GM21447 (cell line): Measurements from ENCODE around the gene RTN3.
"Not testable (repeated sequence)": the region's sequence is repeated elsewhere in the genome, so short reads cannot be mapped to it uniquely, and the experiment has no call there.

Source experiments
- ATAC-seq: cut with Tn5 transposase; IDR thresholded peaks from one replicate; pipeline ENCODE4 v1.9.1; 2021; ENCODE audit not compliant: unreplicated experiment

Gene RTN3

GRCh38 chr11:63767565-63768236 is 86.4 kb downstream of the RTN3 start:
- ATAC-seq, result no peak

- peak; percentile 48 for ATAC-seq
Observed at GRCh38 chr11:63768237-63769041, 87.1 kb downstream of the RTN3 start, which contains the start of gene ZFTA. TSS of gene ZFTA (minus strand) at chr11:63768775. CDS start at chr11:63768622, 153 bp downstream.

DNA sequence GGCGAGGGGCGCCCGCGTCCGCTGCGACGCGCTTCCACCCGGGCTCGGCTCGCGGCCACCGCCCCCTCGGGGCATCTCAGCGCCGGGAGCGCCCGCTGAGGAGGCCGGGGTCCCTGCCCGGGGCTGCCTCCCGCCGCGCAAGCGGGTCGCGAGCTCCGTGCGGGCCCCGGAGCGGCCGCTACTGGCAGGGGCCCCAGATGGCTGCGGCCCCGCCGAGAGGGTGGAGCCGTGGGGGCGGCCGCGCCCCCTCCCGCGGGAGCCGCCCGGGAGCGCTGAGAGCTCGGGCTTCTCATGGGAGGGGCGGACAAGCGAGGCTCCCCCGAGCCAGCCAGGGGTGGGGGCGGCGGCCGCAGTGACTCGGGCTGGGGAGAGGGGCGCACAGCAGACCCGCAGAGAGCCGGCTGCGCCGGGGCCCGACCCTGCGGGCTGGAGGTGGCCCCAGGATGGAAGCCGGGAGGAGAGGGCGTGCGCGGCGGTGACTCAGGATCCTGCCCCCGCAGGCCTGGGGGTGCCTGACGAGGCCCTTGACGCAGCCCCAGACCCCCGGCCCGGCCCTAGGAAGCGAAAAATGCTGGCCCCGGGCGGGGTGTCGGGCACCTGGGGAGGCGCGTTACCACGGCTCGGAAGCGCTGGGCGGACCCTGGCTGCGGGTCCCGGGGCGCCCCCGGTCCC is 87.9 kb downstream of the RTN3 start:
- ATAC-seq, result peak; percentile 30

DNA sequence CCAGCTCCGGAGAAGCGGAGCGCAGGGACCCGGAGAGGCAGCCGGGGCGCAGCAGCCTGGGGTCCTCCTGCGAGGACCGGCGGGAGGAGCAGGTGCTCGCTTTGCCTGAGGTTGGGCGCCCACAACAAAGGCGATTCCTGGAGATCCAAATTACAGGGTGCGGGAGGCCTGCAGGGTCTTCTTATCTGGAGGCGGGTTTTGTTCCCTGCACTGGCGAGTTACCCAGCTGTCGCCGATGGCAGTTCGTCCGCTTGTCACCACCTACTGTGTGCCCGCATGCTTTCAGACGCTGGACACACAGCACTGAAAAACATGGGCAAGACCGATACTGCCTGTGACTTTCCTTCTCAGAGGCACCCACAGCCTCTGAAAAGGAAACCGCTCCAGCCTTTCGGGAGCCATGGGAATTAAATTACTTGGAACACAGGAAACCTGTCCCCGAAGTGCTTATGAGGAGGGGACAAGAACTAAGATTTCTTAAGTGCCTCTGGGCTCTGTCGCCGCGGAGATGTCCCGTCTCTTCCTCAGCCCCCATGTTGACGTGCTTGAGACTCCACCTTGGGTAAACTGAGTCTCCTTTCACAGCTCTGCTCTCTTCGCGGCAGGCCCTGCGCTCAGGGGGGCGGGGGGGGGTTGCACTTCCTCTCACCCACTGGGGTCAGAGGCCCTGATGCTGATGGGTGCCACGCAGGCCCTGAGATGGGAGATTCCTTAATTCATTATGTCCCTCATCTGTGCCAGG is 88.6 kb downstream of the RTN3 start:
- no peak for ATAC-seq

- ATAC-seq, result no peak
Observed at GRCh38 chr11:63770763-63771162, 89.5 kb downstream of the RTN3 start.

- not testable (repeated sequence) for ATAC-seq
Observed at GRCh38 chr11:63771741-63772318, 90.5 kb downstream of the RTN3 start.

DNA sequence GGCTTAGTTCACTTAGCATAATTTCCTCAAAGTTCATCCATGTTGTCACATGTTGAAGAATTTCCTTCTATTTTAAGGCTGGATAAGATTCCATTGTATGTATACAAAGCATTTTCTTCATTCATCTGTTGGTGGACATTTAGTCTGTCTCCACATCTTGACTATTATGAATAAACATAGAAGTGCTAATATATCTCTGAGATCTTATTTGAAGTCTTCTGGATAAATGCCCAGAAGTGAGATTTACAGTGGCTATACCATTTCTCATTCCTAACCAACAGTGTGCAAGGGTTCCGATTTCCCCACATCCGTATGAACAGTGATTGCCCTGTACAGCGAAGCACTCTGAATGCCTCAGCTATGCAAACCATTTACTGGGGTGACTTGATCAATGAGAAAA is 93.9 kb downstream of the RTN3 start:
- no peak for ATAC-seq

DNA sequence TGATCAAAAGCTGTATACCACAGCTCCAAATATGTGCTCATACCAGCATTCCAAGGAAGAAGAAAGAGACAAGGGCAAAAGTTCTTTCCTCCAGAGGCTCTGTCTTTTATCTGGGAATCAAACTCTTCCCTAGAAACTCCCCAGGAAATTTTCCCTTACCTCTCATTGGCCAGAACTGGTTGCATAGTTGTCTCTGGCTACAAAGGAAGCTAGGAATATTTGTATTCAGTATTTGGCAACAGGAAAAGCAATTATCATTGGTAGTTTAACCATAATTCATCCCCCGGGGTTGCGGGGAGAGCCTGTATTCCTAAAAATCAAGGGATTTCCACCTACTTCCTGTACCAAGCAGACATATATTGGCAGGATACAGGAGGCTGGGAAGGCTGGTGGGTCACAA is 97.7 kb downstream of the RTN3 start:
- no peak for ATAC-seq

- ATAC-seq, result no peak
Observed at GRCh38 chr11:63782749-63783148, 101.4 kb downstream of the RTN3 start.

GRCh38 chr11:63783925-63784592 is 102.8 kb downstream of the RTN3 start:
- ATAC-seq, result no peak

DNA sequence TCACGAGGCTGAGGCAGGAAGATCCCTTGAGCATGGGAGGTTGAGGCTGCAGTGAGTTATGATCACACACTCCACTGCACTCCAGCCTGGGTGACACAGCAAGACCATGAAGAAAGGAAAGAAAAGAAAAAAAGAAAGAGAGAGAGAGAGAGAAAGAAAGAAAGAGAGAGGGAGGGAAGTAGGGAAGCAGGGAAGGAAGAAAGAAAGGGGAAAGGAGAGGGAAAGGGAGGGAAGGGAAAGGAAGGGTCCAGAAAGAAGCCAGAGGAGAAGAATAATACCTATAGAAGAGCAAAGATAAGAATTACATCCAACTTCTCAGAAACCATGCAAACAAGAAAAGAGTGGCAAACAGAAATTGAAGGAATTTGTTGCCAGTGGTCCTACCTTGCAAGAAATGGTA is 104.5 kb downstream of the RTN3 start:
- no peak for ATAC-seq

DNA sequence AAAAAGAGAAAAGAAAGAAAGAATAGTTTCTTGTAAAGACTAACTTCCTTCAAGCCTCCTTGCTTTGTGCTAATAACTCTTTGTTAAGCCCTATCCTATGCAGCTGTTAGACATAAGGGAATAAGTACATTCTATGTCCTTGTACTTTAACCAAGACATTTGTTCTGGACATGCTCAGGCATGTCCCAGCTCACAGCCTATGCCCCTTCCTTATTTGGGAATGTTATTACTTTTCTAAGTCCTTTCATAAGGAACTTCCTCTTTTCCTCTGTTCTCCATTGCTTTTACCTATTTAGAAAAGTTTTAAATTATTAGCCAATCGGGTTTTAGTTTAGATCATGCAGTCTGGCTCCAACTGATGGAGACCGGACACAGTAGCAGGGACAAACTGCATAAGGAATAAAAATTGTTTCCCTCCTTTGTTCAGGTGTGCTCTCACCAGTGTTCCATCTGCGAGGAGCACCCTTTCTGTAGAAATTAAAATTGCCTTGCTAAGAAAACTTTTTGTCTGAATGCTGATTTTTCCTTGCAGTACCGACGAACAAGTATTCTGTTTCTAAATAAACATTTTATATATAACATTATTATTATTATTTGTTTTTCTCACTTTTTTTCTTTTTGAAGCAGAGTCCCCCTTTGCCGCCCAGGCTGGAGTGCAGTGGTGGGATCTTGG is 110.3 kb downstream of the RTN3 start:
- ATAC-seq, result no peak

GRCh38 chr11:63793161-63793560 is 111.9 kb downstream of the RTN3 start:
- no peak for ATAC-seq

- ATAC-seq, result no peak
Observed at GRCh38 chr11:63795066-63795465, 113.8 kb downstream of the RTN3 start.

GRCh38 chr11:63800921-63801320 is 119.6 kb downstream of the RTN3 start:
- ATAC-seq, result no peak

GRCh38 chr11:63802637-63803414 is 121.5 kb downstream of the RTN3 start:
- no peak for ATAC-seq

DNA sequence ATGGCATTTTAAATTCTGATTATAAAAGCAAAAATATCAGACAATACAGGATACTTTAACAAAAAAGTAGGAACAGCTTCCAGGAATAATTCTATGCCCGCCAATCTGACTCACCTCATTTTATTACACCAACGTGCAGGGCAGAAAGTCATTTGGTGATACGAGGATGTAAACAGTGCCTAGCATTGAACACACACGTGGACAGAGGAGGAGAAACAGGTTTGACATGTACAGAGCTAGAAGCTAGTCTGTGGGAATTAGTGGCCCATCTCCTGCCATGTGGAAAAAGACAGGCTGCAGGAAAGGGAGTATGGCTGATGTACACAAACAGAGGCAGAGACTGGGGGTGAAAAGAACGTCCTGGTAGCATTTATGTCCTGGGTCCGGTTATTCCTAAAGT is 123.0 kb downstream of the RTN3 start:
- no peak for ATAC-seq

DNA sequence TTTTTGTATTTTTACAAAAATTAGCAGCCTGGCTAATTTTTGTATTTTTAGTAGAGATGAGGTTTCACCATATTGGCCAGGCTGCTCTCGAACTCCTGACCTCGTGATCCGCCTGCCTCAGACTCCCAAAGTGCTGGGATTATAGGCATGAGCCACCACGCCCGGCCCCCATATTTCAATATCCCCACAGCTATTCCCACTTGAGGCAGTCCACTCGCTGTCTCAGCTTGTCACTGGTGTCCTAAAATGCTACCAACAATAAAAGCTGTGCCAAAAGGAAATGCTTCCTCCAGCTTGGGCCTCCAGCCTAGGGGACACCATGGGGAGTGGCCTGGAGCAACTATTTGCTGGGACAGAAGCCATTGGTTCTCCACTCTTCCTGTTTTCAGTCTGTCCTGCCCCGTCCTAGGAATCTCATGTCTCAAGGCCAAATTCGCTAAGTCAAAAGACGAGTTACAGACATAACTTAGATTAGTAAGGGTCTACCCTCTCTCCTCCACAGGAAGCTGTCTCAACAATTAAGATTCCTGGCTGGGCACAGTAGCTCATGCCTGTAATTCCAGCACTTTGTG is 124.6 kb downstream of the RTN3 start:
- ATAC-seq, result no peak
